BLaER1 treated with 17β-estradiol and CSF1 and Interleukin-3, amounts not matched to agents 10 nM and 100 nM (cell line): Measurements from ENCODE around the gene ZNF711.
A peak's percentile ranks its signal among the peaks of the same experiment; 100 is the strongest.

Experiments
- H3K27ac ChIP-seq, 11 experiments: shearing (Covaris generic); formaldehyde crosslinking; 2 replicates each; pipeline ENCODE4 v1.8.1; 2022
- H3K27me3 ChIP-seq, 11 experiments: shearing (Covaris generic); formaldehyde crosslinking; 2 replicates each; pipeline ENCODE4 v1.8.1; 2022
- H3K36me3 ChIP-seq, 11 experiments: shearing (Covaris generic); formaldehyde crosslinking; 2 replicates each; pipeline ENCODE4 v1.8.1; 2022
- H3K4me1 ChIP-seq, 10 experiments: shearing (Covaris generic); formaldehyde crosslinking; 2 replicates each; pipeline ENCODE4 v1.8.1; 2022
- H3K4me2 ChIP-seq, 11 experiments: shearing (Covaris generic); formaldehyde crosslinking; 2 replicates each; pipeline ENCODE4 v1.8.1; 2022
- H3K4me3 ChIP-seq, 10 experiments: shearing (Covaris generic); formaldehyde crosslinking; 2 replicates each; pipeline ENCODE4 v1.8.1; 2022
- H3K9ac ChIP-seq, 11 experiments: shearing (Covaris generic); formaldehyde crosslinking; 2 replicates each; pipeline ENCODE4 v1.8.1; 2022
- H3K9me3 ChIP-seq, 11 experiments: shearing (Covaris generic); formaldehyde crosslinking; replicated peaks in 1 of 11; 2 replicates each; pipeline ENCODE4 v1.8.1; 2022
- H4K20me1 ChIP-seq, 11 experiments: shearing (Covaris generic); formaldehyde crosslinking; 2 replicates each; pipeline ENCODE4 v1.8.1; 2022
- Cebpa-rat ChIP-seq, 11 experiments: shearing (Covaris generic); IDR thresholded peaks; 2 replicates each; pipeline ENCODE4 v1.8.1; 2022

The ZNF711 gene

DNA sequence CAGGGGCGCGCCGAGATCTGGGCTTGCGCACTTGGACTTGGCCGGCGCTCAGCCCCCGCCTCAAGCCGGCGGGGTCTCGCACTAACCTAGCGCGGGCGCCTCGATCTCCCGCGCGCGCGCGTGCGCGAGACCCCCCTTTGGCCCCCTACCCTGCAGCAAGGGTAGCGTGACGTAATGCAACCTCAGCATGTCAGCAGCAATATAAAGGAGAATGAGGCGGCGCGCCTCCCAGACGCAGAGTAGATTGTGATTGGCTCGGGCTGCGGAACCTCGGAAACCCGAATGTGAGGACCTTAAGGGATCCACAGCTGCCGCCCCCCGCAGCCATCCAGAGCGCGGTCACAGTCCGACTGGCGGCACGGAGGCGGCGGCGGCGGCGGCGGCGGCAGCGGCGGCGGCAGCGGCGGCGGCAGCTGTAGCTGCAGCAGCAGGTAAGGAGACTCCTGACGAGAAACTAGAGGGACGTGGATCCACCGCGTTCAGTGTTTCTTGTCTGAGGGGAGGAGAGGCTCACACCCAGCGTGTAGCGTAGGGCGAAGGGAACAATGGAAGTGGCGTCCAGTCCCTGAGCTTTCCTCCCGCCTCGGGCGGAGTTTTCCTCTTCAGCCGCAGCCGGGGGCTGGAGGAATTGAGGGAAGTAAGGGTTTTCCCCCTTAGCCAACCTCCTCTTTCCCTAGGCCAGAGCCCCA, at the start of gene ZNF711, which contains the start of gene SATL1:
ZNF711 (plus strand) TSS at position 231 of the 689 bp plus-strand sequence. CDS start 3,582 bp downstream, outside the sequence.
SATL1 (minus strand) TSS at position 19 of the 689 bp plus-strand sequence. CDS start 134,811 bp downstream, outside the sequence.
- H3K27ac ChIP-seq: peak within 1 kb of the TSS in 10 of 11 experiments; percentile 59 to 89 (median 82); a peak in 21 of 22 replicates
- H3K4me1 ChIP-seq: peaks cover 0 to 12% (median 5%) of the 10 kb centered on the region in 10 experiments; a peak in 9 of 20 replicates
- peaks cover 0 to 7% (median 0%) of the 10 kb centered on the region in 11 experiments; a peak in 1 of 22 replicates for H4K20me1 ChIP-seq
- H3K9me3 ChIP-seq: peaks cover 0 to 7% (median 0%) of the 10 kb centered on the region in 11 experiments; a peak in 2 of 22 replicates
- H3K4me3 ChIP-seq: peak within 1 kb of the TSS; percentile 60 to 77 (median 73)
- peaks cover 0 to 10% (median 0%) of the 10 kb centered on the region in 11 experiments; a peak in 1 of 22 replicates for H3K36me3 ChIP-seq
- H3K9ac ChIP-seq: peak within 1 kb of the TSS; percentile 65 to 90 (median 83)
- no peak for TF ChIP-seq Cebpa-rat (IDR thresholded peaks at IDR 0.05)
- H3K27me3 ChIP-seq: peaks cover 13 to 71% (median 58%) of the 10 kb centered on the region in 11 experiments; a peak in 21 of 22 replicates
- H3K4me2 ChIP-seq: peak within 1 kb of the TSS; percentile 39 to 80 (median 56)

DNA sequence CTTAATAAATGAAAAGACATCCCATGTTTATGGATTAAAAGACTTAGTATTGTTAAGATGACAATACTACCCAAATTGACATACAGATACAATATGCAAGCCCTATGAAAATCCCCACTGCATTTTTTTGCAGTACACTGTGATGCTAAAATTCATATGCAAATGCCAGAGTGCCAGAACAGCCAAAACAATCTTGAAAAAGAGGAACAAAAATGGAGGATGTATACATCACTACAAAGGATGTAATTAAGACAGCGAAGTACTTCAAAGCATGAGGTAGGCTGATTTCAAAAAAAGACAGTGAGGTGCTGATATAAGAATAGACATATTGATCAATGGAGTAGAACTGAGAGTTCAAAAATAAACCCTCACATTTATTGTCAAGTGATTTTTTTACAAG, 47.5 kb upstream of the ZNF711 start:
- Histone ChIP-seq H3K4me2 (no peak overlapping the region), H3K36me3 (no peaks in the 10 kb centered on the region), H3K4me1 (no peaks in the 10 kb centered on the region), H4K20me1 (no peaks in the 10 kb centered on the region), H3K9ac (no peak overlapping the region), H3K27ac (no peak overlapping the region), H3K9me3 (peaks cover 0 to 9% (median 4%) of the 10 kb centered on the region in 11 experiments; a peak in 6 of 22 replicates), H3K4me3 (no peak overlapping the region), H3K27me3 (peaks cover 6 to 47% (median 24%) of the 10 kb centered on the region in 11 experiments; a peak in 19 of 22 replicates)
- TF ChIP-seq Cebpa-rat (IDR thresholded peaks at IDR 0.05): no peak

DNA sequence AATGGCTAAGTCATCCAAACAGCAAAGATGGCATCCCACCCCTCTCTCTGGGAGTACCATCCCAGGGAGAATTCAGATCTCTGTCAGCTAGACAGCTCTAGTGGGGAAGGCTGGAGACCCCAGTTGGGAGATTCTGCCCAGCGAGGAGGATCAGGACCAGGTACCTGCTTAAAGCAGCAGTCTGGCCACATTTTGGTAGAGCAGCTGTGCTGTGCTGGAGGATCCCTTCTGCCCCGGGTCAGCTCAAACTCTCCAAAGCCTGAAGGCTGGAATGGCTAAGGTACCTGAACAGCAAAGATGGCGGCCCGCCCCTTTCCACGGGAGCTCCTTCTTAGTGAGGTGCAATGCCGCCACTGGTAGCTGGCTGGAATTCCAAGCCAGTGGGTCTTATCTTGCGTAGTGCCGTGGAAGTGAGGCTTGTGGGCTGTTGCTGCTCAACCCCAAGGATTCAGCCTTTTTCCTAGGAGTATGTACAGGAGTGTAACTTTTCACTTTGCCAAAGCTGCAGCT, 40.3 kb upstream of the ZNF711 start:
- Histone ChIP-seq H3K4me3 (no peak overlapping the region), H3K4me2 (no peak overlapping the region), H3K36me3 (no peaks in the 10 kb centered on the region), H3K9ac (no peak overlapping the region), H3K27ac (no peak overlapping the region), H3K27me3 (peaks cover 46 to 86% (median 71%) of the 10 kb centered on the region in 11 experiments; a peak in 21 of 22 replicates), H4K20me1 (no peaks in the 10 kb centered on the region), H3K9me3 (peaks cover 0 to 10% (median 0%) of the 10 kb centered on the region in 11 experiments; a peak in 3 of 22 replicates), H3K4me1 (no peaks in the 10 kb centered on the region)
- TF ChIP-seq Cebpa-rat (IDR thresholded peaks at IDR 0.05): no peak

DNA sequence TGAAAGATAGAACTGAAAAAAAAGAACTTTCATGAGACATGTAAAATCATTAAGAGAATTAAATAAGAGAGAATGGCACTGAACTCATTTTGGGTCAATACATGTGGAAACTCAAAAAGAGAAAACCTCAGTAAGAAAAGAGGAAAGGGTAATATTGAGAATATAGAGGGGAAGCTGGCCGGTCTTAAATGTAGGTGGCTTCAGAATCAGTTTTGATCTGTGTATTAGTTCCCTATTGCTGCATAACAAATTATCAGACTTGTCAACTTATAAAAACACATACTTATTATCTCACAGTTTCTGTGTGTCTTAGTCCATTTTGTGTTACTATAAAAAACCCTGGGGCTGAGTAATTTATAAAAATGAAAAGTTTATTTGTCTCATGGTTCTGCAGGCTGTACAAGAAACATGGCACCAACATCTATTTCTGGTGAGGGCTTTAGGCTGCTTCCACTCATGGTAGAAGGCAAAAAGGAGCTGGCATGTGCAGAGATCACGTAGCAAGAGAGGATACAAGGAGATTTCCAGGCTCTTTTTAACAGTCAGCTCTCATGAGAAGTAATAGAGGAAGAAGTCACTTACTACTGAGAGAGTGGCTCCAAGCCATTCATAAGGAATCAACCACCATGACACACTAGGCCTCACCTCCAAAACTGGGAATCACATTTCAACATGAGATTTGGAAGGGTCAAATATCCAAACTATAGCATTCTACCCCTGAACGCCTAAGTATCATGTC, 29.8 kb upstream of the ZNF711 start:
- no peak for TF ChIP-seq Cebpa-rat (IDR thresholded peaks at IDR 0.05)
- Histone ChIP-seq H3K27ac (no peak overlapping the region), H3K36me3 (no peaks in the 10 kb centered on the region), H3K4me3 (no peak overlapping the region), H3K4me2 (no peak overlapping the region), H3K27me3 (peaks cover 41 to 91% (median 71%) of the 10 kb centered on the region in 11 experiments), H3K9me3 (no peaks in the 10 kb centered on the region), H3K4me1 (no peaks in the 10 kb centered on the region), H4K20me1 (no peaks in the 10 kb centered on the region), H3K9ac (no peak overlapping the region)

DNA sequence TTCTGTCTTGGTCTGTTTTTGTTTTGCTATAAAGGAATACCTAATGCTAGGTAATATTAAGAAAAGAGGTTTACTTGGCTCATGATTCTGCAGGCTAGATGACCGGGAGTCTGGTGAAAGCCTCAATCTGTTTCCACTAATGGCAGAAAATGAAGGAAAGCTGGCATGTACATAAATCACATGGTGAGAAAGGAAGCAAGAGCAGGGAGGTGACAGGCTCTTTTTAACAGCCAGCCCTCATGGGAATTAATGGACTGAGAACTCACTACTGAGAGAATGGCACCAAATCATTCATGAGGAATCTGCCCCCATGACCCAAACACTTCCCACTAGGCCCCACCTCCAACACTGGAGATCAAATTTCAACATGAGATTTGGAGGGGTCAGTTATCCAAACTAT, 27.8 kb upstream of the ZNF711 start:
- Histone ChIP-seq H3K4me3 (no peak overlapping the region), H3K9ac (no peak overlapping the region), H3K4me1 (no peaks in the 10 kb centered on the region), H3K4me2 (no peak overlapping the region), H4K20me1 (no peaks in the 10 kb centered on the region; a peak in 1 of 22 replicates), H3K27ac (no peak overlapping the region), H3K9me3 (no peaks in the 10 kb centered on the region), H3K27me3 (peaks cover 40 to 95% (median 71%) of the 10 kb centered on the region in 11 experiments), H3K36me3 (no peaks in the 10 kb centered on the region)
- no peak for TF ChIP-seq Cebpa-rat (IDR thresholded peaks at IDR 0.05)

DNA sequence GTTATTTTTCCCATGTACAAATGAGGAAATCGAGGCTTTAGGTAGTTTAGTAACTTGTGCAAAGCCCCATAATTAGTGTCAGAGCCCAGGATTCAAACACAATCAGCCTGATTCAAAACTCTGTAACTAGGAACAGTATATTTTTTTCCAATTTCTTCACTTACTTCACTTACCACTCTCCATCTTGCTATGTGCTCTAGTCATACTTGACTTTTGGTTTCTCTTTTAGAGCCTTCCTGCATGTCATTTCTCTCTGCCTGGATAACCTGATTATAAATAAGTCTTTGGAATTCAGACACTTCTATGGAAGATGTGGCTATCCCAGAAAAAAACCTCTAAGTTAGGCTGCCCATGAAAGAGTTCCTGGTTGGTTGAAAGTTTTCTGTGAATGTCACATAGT, 22.4 kb upstream of the ZNF711 start:
- Histone ChIP-seq H3K27me3 (peaks cover 57 to 99% (median 89%) of the 10 kb centered on the region in 11 experiments), H3K4me3 (no peak overlapping the region), H4K20me1 (no peaks in the 10 kb centered on the region; a peak in 2 of 22 replicates), H3K9ac (no peak overlapping the region), H3K9me3 (no peaks in the 10 kb centered on the region), H3K36me3 (no peaks in the 10 kb centered on the region), H3K4me2 (no peak overlapping the region), H3K4me1 (no peaks in the 10 kb centered on the region), H3K27ac (no peak overlapping the region)
- TF ChIP-seq Cebpa-rat (IDR thresholded peaks at IDR 0.05): no peak

DNA sequence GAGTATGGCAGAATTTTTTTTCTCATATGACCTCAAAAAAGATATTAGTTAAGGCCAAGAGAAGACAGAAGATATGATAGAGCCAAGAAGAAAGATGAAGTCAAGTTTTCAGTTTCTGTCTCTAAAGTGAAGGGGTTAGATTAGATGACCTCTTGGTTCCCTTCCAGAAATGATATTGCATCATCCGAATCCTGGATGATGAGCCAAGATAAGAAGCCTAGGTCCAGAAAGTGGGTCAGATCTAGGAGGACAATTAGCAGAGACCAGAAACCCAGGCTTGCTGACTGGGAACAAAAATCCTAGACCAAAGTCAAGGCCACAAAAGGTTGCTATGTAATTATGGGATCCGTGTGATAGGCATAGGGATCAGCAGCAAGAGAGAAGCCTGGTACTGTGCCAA, 20.4 kb upstream of the ZNF711 start:
- H3K4me2 ChIP-seq: no peak overlapping the region

DNA sequence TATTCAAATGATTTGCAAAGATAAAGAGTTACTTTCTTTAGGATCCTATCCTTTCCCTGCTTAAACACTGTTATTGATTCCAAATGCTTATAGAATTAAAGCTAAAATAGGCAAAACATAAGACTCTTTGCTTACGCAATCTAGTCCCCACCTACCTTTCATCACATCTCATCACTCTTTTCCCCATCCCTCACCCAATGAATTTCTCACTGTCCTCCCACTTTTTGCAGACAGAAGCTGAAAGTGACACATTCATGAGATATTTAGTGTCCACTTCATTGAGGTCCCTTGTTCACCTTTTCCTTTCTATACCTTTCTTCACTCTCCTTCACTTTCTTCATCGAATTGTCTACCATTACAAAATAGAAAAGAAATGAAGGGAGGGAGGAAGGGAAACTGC, 636 bp upstream of the ZNF711 start:
- Histone ChIP-seq H3K4me2 (peak overlapping the region in 6 of 11 experiments; percentile 39 to 60 (median 50); a peak in 7 of 22 replicates), H3K27me3 (peaks cover 10 to 69% (median 56%) of the 10 kb centered on the region in 11 experiments; a peak in 20 of 22 replicates), H4K20me1 (peaks cover 0 to 7% (median 0%) of the 10 kb centered on the region in 11 experiments; a peak in 1 of 22 replicates), H3K27ac (no peak overlapping the region), H3K9me3 (peaks cover 0 to 7% (median 0%) of the 10 kb centered on the region in 11 experiments; a peak in 2 of 22 replicates), H3K36me3 (0 out of 22 replicates have a peak, but pooled peaks cover 0 to 3% (median 0%) of the 10 kb centered on the region in 11 experiments), H3K4me1 (peaks cover 0 to 12% (median 5%) of the 10 kb centered on the region in 10 experiments; a peak in 9 of 20 replicates), H3K9ac (no peak overlapping the region), H3K4me3 (no peak overlapping the region; a peak in 2 of 20 replicates)
- TF ChIP-seq Cebpa-rat (IDR thresholded peaks at IDR 0.05): 0 out of 22 replicates have a peak, but pooled peaks of 1 of the 11 experiments have one; percentile 31

More for the DNA sequence above, 20.4 kb upstream of the ZNF711 start:
- no peaks in the 10 kb centered on the region; a peak in 2 of 22 replicates for H4K20me1 ChIP-seq
- H3K9ac ChIP-seq: no peak overlapping the region
- peaks cover 0 to 6% (median 0%) of the 10 kb centered on the region in 11 experiments; a peak in 3 of 22 replicates for H3K9me3 ChIP-seq
- peak in 1 of 11 experiments; percentile 48; a peak in 1 of 22 replicates for TF ChIP-seq Cebpa-rat (IDR thresholded peaks at IDR 0.05)
- no peak overlapping the region for H3K4me3 ChIP-seq
- H3K27ac ChIP-seq: no peak overlapping the region
- no peaks in the 10 kb centered on the region for H3K36me3 ChIP-seq
- H3K27me3 ChIP-seq: peaks cover 53 to 99% (median 89%) of the 10 kb centered on the region in 11 experiments
- H3K4me1 ChIP-seq: no peaks in the 10 kb centered on the region
